HEK293T (cell line): ENCODE results near the gene MAGEE2.
"Not testable (repeated sequence)": the region's sequence is repeated elsewhere in the genome, so short reads cannot be mapped to it uniquely, and the experiment has no call there.

Source experiments
- CTCF ChIA-PET: fragments of 350-600 bp; formaldehyde crosslinking; extraction: SDS; loops from one replicate; lab custom pipeline; 2021; ENCODE audit warnings: antibody characterized with exemption, inconsistent platforms; lab: Yijun Ruan, JAX
- POLR2A ChIA-PET: fragments of 350-600 bp; formaldehyde crosslinking; extraction: SDS; loops from one replicate; lab custom pipeline; 2020; ENCODE audit warnings: antibody characterized with exemption, inconsistent platforms; lab: Yijun Ruan, JAX
- DNase-seq: peaks from one replicate; pipeline ENCODE4 v3.0.0; 2012; ENCODE audit warnings: mixed read lengths; ENCODE audit errors: extremely low spot score
- ARNT ChIP-seq: fragments of 450-650 bp; IDR thresholded peaks from 2 replicates; pipeline ENCODE4 v1.6.1; 2017; ENCODE audit warnings: mild to moderate bottlenecking
- BHLHE40 ChIP-seq: fragments of 450-650 bp; IDR thresholded peaks from 2 replicates; pipeline ENCODE4 v1.6.1; 2016; ENCODE audit warnings: mild to moderate bottlenecking, moderate library complexity, borderline replicate concordance
- CTBP1 ChIP-seq: fragments of 450-650 bp; IDR thresholded peaks from 2 replicates; pipeline ENCODE4 v1.6.1; 2016; ENCODE audit warnings: borderline replicate concordance
- ELF4 ChIP-seq: fragments of 450-650 bp; IDR thresholded peaks from 2 replicates; pipeline ENCODE4 v1.6.1; 2017; ENCODE audit warnings: antibody characterized with exemption
- FOXA1 ChIP-seq: fragments of 450-650 bp; IDR thresholded peaks from 2 replicates; pipeline ENCODE4 v1.6.1; 2016; ENCODE audit warnings: mild to moderate bottlenecking
- FOXK2 ChIP-seq: fragments of 450-650 bp; IDR thresholded peaks from 2 replicates; pipeline ENCODE4 v1.6.1; 2016; ENCODE audit warnings: mild to moderate bottlenecking
- FOXM1 ChIP-seq: fragments of 450-650 bp; IDR thresholded peaks from 2 replicates; pipeline ENCODE4 v1.6.1; 2017; ENCODE audit warnings: mild to moderate bottlenecking, borderline replicate concordance
- HDGF ChIP-seq: fragments of 450-650 bp; IDR thresholded peaks from 2 replicates; pipeline ENCODE4 v1.6.1; 2017; ENCODE audit warnings: antibody characterized with exemption, borderline replicate concordance
- L3MBTL2 ChIP-seq: fragments of 450-650 bp; conservative IDR thresholded peaks from 2 replicates; pipeline ENCODE4 v1.6.1; 2016; ENCODE audit warnings: mild to moderate bottlenecking
- LEF1 ChIP-seq: fragments of 450-650 bp; IDR thresholded peaks from 2 replicates; pipeline ENCODE4 v1.6.1; 2017; ENCODE audit warnings: mild to moderate bottlenecking, borderline replicate concordance
- NFRKB ChIP-seq: fragments of 450-650 bp; IDR thresholded peaks from 2 replicates; pipeline ENCODE4 v1.6.1; 2016; ENCODE audit warnings: mild to moderate bottlenecking, moderate library complexity
- SP1 ChIP-seq: fragments of 450-650 bp; IDR thresholded peaks from 2 replicates; pipeline ENCODE4 v1.6.1; 2017
- SUZ12 ChIP-seq: fragments of 450-650 bp; IDR thresholded peaks from 2 replicates; pipeline ENCODE4 v1.6.1; 2016; ENCODE audit warnings: mild to moderate bottlenecking
- TARDBP ChIP-seq: fragments of 450-650 bp; IDR thresholded peaks from 2 replicates; pipeline ENCODE4 v1.6.1; 2016
- ZNF384 ChIP-seq: fragments of 450-650 bp; IDR thresholded peaks from 2 replicates; pipeline ENCODE4 v1.6.1; 2016
- TF ChIP-seq, protein P1 (sequence below): fragments of 450-650 bp; IDR thresholded peaks from 2 replicates; pipeline ENCODE4 v1.6.1; 2016

MAGEE2 gene, protein sequence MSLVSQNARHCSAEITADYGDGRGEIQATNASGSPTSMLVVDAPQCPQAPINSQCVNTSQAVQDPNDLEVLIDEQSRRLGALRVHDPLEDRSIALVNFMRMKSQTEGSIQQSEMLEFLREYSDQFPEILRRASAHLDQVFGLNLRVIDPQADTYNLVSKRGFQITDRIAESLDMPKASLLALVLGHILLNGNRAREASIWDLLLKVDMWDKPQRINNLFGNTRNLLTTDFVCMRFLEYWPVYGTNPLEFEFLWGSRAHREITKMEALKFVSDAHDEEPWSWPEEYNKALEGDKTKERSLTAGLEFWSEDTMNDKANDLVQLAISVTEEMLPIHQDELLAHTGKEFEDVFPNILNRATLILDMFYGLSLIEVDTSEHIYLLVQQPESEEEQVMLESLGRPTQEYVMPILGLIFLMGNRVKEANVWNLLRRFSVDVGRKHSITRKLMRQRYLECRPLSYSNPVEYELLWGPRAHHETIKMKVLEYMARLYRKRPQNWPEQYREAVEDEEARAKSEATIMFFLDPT

GRCh38 chrX:75784680-75785491 lies at the start of gene MAGEE2:
TSS of gene MAGEE2 (minus strand) at chrX:75785254. CDS start at chrX:75785051, 203 bp downstream.
- no peak for TF ChIP-seq FOXA1
- no peak for TF ChIP-seq SUZ12
- no peak for TF ChIP-seq CTBP1
- no peak for TF ChIP-seq L3MBTL2
- no peak for DNase-seq
- ChIA-PET POLR2A (no interaction called here), CTCF (no interaction called here)

DNA sequence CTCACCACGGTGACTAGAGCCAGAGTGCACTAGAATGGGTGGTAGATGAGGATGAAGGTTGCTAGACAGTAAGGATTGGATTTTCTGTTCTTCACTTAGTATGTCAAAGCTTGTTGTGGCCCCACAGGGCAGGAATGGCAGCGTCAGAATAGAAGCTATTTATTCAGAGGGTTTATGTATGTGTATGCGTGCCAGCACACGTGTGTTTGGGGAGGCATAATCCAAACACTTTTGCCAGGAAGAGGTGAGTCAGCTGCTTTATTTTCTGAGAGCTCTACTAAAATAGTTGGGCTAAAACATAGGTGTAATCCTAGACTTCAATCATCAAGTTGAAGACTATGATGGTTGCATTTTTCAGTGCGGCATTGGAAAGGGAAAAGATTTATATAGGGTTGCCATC lies 1.2 kb upstream of the MAGEE2 start:
- TF ChIP-seq CTBP1 (no peak), TARDBP (no peak), LEF1 (no peak), ZNF384 (no peak), SUZ12 (no peak), FOXA1 (no peak), SP1 (no peak), ARNT (no peak), ELF4 (no peak), FOXM1 (no peak), L3MBTL2 (no peak)
- TF ChIP-seq, protein P1, sequence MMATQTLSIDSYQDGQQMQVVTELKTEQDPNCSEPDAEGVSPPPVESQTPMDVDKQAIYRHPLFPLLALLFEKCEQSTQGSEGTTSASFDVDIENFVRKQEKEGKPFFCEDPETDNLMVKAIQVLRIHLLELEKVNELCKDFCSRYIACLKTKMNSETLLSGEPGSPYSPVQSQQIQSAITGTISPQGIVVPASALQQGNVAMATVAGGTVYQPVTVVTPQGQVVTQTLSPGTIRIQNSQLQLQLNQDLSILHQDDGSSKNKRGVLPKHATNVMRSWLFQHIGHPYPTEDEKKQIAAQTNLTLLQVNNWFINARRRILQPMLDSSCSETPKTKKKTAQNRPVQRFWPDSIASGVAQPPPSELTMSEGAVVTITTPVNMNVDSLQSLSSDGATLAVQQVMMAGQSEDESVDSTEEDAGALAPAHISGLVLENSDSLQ: no peak
- no peak for DNase-seq
- CTCF ChIA-PET: no interaction called here
- POLR2A ChIA-PET: no interaction called here

DNA sequence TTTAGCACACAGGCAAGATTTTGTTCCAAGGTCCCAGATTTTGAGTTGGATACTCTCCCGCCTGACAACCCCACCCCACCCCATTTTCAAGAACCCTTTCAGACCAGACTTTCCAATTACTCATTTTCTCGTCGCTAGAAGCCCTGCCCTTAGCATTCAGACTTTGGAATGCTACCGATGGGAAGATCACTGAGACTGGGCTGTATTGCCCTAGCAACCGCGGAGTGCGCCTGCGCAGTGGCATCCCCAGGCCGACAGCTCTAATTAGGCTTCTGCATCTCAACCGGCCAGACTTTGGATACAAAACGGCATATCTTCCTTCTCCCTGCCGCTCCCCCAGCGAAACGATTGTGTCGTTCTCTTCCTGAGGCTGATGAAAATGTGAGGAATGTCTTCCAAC lies 3.4 kb downstream of the MAGEE2 start:
- no peak for DNase-seq
- ChIA-PET CTCF (no interaction called here), POLR2A (no interaction called here)
- TF ChIP-seq LEF1: no peak
- no peak for TF ChIP-seq CTBP1

GRCh38 chrX:75768063-75768462 lies 17.0 kb downstream of the MAGEE2 start:
- CTCF ChIA-PET, POLR2A ChIA-PET, DNase-seq: not testable (repeated sequence)

DNA sequence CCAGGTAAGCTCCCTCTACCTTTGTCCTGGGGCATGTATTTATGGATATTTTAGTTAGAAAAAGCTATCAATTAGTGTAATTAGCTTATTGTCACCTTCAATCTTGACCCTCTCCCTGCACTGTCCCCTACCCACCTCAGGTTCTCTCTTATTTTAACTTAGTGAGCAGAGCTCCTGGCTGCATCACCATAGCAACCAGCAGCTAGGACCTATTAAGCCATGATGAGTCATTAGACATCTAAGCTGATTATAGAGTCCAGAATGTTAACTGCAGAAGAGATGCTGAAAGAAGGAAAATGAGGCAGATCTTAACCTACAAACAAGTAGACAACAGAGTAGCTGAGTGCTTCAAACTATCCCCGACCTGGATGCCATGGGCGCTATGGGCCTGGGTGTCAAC lies 36.6 kb downstream of the MAGEE2 start:
- no peak for TF ChIP-seq FOXM1
- TF ChIP-seq ZNF384: no peak
- TF ChIP-seq L3MBTL2: no peak
- TF ChIP-seq ELF4: no peak
- no peak for TF ChIP-seq BHLHE40
- no peak for TF ChIP-seq ARNT
- TF ChIP-seq FOXA1: no peak
- TF ChIP-seq NFRKB: no peak
- TF ChIP-seq HDGF: no peak
- no peak for TF ChIP-seq LEF1
- no peak for TF ChIP-seq SUZ12
- TF ChIP-seq, protein P1: no peak
- no peak for TF ChIP-seq SP1
- no peak for TF ChIP-seq TARDBP
- no peak for TF ChIP-seq FOXK2
- no peak for TF ChIP-seq CTBP1
- ChIA-PET CTCF (no interaction called here), POLR2A (no interaction called here)
- no peak for DNase-seq

DNA sequence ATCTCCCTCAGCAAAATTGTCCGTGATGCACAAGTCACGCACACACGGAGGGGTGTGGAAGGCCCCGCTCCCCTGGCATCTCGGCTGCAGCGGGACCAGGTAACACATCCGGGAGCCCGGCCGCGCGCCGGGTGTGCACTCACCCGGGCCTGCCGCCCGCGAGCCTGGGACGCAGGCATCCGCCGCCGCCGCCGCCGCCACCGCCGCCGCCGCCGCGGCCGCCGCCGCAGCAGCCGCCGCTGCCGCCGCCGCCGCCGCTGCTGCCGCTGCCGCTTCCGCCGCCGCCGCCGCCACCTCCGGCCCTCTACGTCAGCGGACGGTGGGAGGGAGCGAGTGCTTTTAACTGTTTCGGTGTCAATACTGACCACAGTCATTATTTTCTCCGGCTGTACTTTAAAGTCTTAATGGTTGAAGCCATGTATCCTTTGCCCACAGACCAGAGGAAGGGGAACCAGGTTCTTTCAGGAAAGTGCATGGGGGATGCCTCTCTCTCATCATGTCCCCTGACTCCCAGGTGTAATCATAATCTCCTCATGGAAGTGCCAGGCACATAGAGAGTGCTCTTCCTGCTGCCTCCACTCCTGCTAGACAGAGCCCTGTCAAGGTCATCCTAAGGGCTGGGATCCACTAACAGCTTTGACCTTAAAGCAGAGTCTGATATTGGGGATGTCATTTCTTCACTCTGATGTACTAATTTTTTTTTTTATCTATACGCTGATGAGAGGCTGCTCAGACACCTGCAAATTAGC lies 38.0 kb downstream of the MAGEE2 start:
- CTCF ChIA-PET: no interaction called here
- POLR2A ChIA-PET: no interaction called here
- no peak for TF ChIP-seq FOXA1
- no peak for TF ChIP-seq BHLHE40
- no peak for TF ChIP-seq FOXK2
- TF ChIP-seq SP1: no peak
- DNase-seq: peak; percentile 35
